Lower lobe of right lung (tissue), 2 donors: ENCODE measurements around the gene ETV5. TPM values are rescaled to one million over a fixed set of nuclear protein-coding genes. Genes with fewer than 3 reads are reported as not detected.

Source experiments
- ATAC-seq, 2 donors: fragments of 200-7000 bp; cut with Tn5 transposase; one replicate each; pipeline ENCODE4 v1.9.1; 2020 to 2022; ENCODE audit warnings: mild to moderate bottlenecking in 2 of 2, moderate library complexity in 2 of 2
- DNase-seq: peaks from one replicate; pipeline ENCODE4 v3.0.0-alpha.2; 2020
- H3K27ac ChIP-seq: fragments of 200-600 bp; one replicate; pipeline ENCODE4 v1.8.0; 2022
- H3K27me3 ChIP-seq: fragments of 200-600 bp; one replicate; pipeline ENCODE4 v1.8.0; 2022; ENCODE audit warnings: low read depth
- H3K36me3 ChIP-seq: fragments of 200-600 bp; one replicate; pipeline ENCODE4 v1.8.0; 2022; ENCODE audit warnings: mild to moderate bottlenecking
- H3K4me1 ChIP-seq: fragments of 200-600 bp; one replicate; pipeline ENCODE4 v1.8.0; 2022
- H3K4me3 ChIP-seq: fragments of 200-600 bp; one replicate; pipeline ENCODE4 v1.8.0; 2022; ENCODE audit warnings: mild to moderate bottlenecking
- H3K9me3 ChIP-seq: fragments of 200-600 bp; one replicate; pipeline ENCODE4 v1.8.0; 2022
- intact Hi-C: fragments of 100-400 bp; cut with DNase I; formaldehyde crosslinking; loops from one replicate; pipeline ENCODE4 v1.11.0; 2022
- total RNA-seq: library from RNA; stranded (reverse); fragmentation: NEBNext Ultra II Directional; extraction: Animal tissue kit (Norgen Biotek cat#: 25700); gene quantifications from one replicate; pipeline ENCODE4 v1.2.1, GENCODE V29; 2021
- TF ChIP-seq, protein P1 (sequence below): fragments of 200-600 bp; IDR thresholded peaks from one replicate; pipeline ENCODE4 v1.8.0; 2022; ENCODE audit warnings: antibody characterized with exemption, mild to moderate bottlenecking
- donor health status: DM: no; HTN: yes; CAD: no; lungs with severe emphysema.

ETV5 gene
- total RNA-seq, 1 donor from 2014 or later, result 65.5 TPM

DNA sequence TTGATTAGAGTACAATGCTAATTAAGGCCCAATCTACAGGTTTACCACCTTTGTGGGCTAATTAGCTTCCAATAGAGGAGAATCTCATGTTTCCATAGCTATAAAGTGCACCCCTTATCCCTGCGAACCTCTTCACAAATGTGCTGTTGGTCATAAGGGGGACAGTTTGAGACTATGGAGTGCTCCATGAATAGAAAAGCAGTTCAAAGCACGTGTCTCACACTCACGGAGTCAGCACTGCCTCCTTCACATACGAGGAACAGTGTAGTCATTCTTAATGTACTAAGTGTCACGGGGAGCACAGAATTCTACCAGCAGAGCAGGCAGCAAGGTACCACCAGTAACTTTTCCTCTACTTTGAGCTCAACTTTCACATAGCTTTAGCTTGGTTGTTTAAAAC is 62.1 kb downstream of the ETV5 start:
- TF ChIP-seq, protein P1, sequence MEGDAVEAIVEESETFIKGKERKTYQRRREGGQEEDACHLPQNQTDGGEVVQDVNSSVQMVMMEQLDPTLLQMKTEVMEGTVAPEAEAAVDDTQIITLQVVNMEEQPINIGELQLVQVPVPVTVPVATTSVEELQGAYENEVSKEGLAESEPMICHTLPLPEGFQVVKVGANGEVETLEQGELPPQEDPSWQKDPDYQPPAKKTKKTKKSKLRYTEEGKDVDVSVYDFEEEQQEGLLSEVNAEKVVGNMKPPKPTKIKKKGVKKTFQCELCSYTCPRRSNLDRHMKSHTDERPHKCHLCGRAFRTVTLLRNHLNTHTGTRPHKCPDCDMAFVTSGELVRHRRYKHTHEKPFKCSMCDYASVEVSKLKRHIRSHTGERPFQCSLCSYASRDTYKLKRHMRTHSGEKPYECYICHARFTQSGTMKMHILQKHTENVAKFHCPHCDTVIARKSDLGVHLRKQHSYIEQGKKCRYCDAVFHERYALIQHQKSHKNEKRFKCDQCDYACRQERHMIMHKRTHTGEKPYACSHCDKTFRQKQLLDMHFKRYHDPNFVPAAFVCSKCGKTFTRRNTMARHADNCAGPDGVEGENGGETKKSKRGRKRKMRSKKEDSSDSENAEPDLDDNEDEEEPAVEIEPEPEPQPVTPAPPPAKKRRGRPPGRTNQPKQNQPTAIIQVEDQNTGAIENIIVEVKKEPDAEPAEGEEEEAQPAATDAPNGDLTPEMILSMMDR, result no peak
- intact Hi-C loops, result no loop called here
- no peak for DNase-seq

DNA sequence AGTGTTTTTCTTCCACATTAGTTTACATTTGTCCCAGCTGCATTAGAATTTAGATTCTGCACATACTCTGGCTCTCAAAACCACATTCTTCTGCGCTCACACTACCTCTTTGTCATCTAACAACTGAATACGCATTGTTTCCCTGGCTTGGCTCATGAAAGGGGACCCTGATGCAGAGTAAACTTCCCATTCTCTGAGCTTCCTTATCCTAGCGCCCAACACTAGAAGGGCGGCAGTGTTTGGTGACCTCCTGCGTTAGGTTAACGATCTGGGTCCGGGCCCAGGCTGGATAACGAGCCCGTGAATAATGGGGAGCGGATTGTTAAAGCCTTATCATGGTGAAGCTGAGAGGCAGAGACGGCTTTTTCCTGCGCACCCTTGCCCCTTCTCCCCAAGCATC is 63.9 kb downstream of the ETV5 start:
- H3K4me1 ChIP-seq, result peaks cover 9% of the 10 kb centered on the region
- H3K27me3 ChIP-seq, result no peaks in the 10 kb centered on the region
- H3K9me3 ChIP-seq, result no peaks in the 10 kb centered on the region
- no peak overlapping the region for H3K4me3 ChIP-seq
- intact Hi-C loops, result no loop called here
- TF ChIP-seq, protein P1, result no peak
- DNase-seq (no peak), ATAC-seq (peak; percentile 5 to 30)
- peaks cover 30% of the 10 kb centered on the region for H3K36me3 ChIP-seq
- no peak overlapping the region for H3K27ac ChIP-seq

More for the DNA sequence above, 62.1 kb downstream of the ETV5 start:
- Histone ChIP-seq H3K4me1 (peaks cover 9% of the 10 kb centered on the region), H3K36me3 (peaks cover 48% of the 10 kb centered on the region), H3K9me3 (no peaks in the 10 kb centered on the region), H3K27ac (no peak overlapping the region), H3K27me3 (no peaks in the 10 kb centered on the region), H3K4me3 (no peak overlapping the region)
- ATAC-seq, result no peak

DNA sequence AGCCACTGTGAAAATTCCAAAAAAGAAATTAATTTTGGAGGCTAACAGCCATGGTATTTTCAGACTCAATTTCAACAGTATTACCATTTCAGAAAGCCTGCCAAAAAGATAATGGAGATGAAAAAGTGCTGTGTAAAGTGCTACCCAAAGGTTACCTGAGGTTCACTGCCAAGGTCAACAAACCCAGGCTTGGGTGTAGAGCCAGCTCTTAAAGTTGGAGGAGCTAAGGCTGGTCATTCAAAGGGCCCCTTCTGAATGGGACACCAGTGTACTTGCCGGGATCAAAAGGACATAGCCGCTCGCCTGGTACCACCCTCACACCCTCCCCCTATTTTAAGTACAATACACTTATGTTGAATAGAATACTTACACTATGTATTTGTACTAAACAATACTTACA is 64.5 kb downstream of the ETV5 start:
- DNase-seq (no peak), ATAC-seq (peak; percentile 74 to 79)
- Histone ChIP-seq H3K27ac (no peak overlapping the region), H3K36me3 (peaks cover 24% of the 10 kb centered on the region), H3K27me3 (no peaks in the 10 kb centered on the region), H3K4me1 (peaks cover 9% of the 10 kb centered on the region), H3K4me3 (no peak overlapping the region), H3K9me3 (no peaks in the 10 kb centered on the region)
- TF ChIP-seq, protein P1, result no peak
- intact Hi-C loops, result no loop called here

DNA sequence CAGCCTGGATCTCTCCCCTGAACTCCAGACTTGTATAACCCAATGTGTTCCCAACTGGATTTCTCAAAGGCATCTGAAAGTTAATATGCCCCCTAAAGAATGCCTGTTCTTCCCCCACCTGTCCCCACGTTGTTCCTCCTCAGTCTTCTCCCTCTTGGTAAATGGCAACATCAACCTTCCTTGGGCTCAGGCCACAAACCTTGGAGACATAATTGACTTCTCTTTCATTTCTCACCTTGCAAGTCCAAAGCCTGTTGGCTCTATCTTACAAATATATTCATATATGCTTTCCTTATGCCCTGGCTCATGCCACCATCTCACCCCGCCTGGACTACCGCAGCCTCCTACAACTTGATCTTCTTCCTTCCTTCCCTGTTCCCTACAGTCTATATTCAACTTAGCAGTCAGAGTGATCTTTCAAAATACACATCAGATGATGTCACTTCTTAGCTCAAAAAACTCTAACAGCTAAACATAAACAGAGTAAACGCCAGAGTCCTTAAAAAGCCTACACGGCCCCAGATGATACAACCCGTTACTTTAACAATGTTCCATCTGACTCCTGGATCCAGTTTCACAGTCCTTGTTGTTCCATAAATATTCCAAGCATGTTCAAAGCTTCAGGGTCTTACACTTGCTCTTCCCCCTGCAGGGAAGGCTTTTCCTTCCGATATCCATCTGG is 66.2 kb downstream of the ETV5 start:
- no peak for DNase-seq
- no peak overlapping the region for H3K4me3 ChIP-seq
- TF ChIP-seq, protein P1, result no peak
- H3K36me3 ChIP-seq, result peaks cover 7% of the 10 kb centered on the region
- H3K9me3 ChIP-seq, result no peaks in the 10 kb centered on the region
- no peak overlapping the region for H3K27ac ChIP-seq
- ATAC-seq, result no peak
- no peaks in the 10 kb centered on the region for H3K27me3 ChIP-seq
- intact Hi-C loops, result no loop called here
- peaks cover 9% of the 10 kb centered on the region for H3K4me1 ChIP-seq

DNA sequence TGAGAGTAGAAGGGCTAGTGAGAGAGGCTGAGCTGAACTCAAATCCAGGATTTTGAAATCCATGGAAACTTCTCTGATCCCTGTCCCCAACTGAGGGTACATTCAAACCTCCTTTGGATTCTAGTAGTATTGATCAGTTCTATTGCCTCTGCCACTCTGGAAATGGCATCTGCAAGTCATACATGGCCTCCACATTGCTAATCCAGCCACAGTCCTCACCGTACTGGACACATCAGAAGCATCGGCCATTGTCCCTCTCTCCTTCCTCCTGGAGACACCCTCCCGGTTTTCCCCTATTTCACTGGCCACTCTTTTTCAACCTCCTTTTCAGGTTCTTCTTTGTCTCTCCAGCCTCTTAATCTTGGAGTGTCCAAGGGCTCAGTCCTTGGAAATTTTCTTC is 66.9 kb downstream of the ETV5 start:
- Histone ChIP-seq H3K4me3 (no peak overlapping the region), H3K4me1 (peaks cover 9% of the 10 kb centered on the region), H3K36me3 (peaks cover 2% of the 10 kb centered on the region), H3K9me3 (no peaks in the 10 kb centered on the region), H3K27ac (no peak overlapping the region), H3K27me3 (no peaks in the 10 kb centered on the region)
- intact Hi-C loops, result no loop called here
- no peak for ATAC-seq
- no peak for DNase-seq
- TF ChIP-seq, protein P1, result no peak
